Progenitor cell of endocrine pancreas (in vitro differentiated cells): ENCODE data around the gene ERCC1. TPM values are rescaled to one million over a fixed set of nuclear protein-coding genes. Genes with fewer than 3 reads are reported as not detected.

Experiments used
- DNase-seq: peaks from one replicate; pipeline ENCODE4 v3.0.0; 2021; ENCODE audit warnings: low spot score; ENCODE audit not compliant: unreplicated experiment
- H3K27ac Mint-ChIP-seq: 2 replicates; pipeline ENCODE4 v1.8.0; 2021; ENCODE audit warnings: mild to moderate bottlenecking, moderate library complexity, mixed read lengths
- H3K27me3 Mint-ChIP-seq: 2 replicates; pipeline ENCODE4 v1.8.0; 2021; ENCODE audit warnings: mixed read lengths
- H3K36me3 Mint-ChIP-seq: 2 replicates; pipeline ENCODE4 v1.8.0; 2022; ENCODE audit warnings: mixed read lengths; ENCODE audit not compliant: insufficient read depth
- H3K4me1 Mint-ChIP-seq: 2 replicates; pipeline ENCODE4 v1.8.0; 2021; ENCODE audit warnings: low read depth, mixed read lengths
- H3K4me3 Mint-ChIP-seq: 2 replicates; pipeline ENCODE4 v1.8.0; 2021; ENCODE audit warnings: low read depth, mild to moderate bottlenecking, moderate library complexity, mixed read lengths
- H3K9me3 Mint-ChIP-seq: 2 replicates; pipeline ENCODE4 v1.8.0; 2021; ENCODE audit warnings: low read depth, mixed read lengths
- total RNA-seq: library from RNA; stranded (reverse); gene quantifications from 2 replicates; pipeline ENCODE4 v1.2.1, GENCODE V29; 2021
- TF ChIP-seq, protein P1 (sequence below): fragments of 200-600 bp; sonication (generic); IDR thresholded peaks from one replicate; pipeline ENCODE4 v1.5.0; 2021; ENCODE audit warnings: antibody characterized with exemption, mild to moderate bottlenecking; ENCODE audit not compliant: unreplicated experiment

ERCC1 gene
- total RNA-seq, 1 donor from 2014 or later, result 64.8 TPM

DNA sequence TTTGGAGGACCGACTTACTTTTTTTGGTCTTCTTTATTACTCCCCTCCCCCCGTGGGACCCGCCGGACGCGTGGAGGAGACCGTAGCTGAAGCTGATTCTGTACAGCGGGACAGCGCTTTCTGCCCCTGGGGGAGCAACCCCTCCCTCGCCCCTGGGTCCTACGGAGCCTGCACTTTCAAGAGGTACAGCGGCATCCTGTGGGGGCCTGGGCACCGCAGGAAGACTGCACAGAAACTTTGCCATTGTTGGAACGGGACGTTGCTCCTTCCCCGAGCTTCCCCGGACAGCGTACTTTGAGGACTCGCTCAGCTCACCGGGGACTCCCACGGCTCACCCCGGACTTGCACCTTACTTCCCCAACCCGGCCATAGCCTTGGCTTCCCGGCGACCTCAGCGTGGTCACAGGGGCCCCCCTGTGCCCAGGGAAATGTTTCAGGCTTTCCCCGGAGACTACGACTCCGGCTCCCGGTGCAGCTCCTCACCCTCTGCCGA, 44.5 kb upstream of the ERCC1 start:
- H3K36me3 Mint-ChIP-seq, result no peaks in the 10 kb centered on the region
- peaks cover 15% of the 10 kb centered on the region for H3K27me3 Mint-ChIP-seq
- no peak for DNase-seq
- H3K27ac Mint-ChIP-seq, result peak overlapping the region; percentile 97
- TF ChIP-seq, protein P1, sequence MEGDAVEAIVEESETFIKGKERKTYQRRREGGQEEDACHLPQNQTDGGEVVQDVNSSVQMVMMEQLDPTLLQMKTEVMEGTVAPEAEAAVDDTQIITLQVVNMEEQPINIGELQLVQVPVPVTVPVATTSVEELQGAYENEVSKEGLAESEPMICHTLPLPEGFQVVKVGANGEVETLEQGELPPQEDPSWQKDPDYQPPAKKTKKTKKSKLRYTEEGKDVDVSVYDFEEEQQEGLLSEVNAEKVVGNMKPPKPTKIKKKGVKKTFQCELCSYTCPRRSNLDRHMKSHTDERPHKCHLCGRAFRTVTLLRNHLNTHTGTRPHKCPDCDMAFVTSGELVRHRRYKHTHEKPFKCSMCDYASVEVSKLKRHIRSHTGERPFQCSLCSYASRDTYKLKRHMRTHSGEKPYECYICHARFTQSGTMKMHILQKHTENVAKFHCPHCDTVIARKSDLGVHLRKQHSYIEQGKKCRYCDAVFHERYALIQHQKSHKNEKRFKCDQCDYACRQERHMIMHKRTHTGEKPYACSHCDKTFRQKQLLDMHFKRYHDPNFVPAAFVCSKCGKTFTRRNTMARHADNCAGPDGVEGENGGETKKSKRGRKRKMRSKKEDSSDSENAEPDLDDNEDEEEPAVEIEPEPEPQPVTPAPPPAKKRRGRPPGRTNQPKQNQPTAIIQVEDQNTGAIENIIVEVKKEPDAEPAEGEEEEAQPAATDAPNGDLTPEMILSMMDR, result no peak
- peak overlapping the region; percentile 84 for H3K4me3 Mint-ChIP-seq
- no peaks in the 10 kb centered on the region for H3K9me3 Mint-ChIP-seq
- H3K4me1 Mint-ChIP-seq, result peaks cover 17% of the 10 kb centered on the region

DNA sequence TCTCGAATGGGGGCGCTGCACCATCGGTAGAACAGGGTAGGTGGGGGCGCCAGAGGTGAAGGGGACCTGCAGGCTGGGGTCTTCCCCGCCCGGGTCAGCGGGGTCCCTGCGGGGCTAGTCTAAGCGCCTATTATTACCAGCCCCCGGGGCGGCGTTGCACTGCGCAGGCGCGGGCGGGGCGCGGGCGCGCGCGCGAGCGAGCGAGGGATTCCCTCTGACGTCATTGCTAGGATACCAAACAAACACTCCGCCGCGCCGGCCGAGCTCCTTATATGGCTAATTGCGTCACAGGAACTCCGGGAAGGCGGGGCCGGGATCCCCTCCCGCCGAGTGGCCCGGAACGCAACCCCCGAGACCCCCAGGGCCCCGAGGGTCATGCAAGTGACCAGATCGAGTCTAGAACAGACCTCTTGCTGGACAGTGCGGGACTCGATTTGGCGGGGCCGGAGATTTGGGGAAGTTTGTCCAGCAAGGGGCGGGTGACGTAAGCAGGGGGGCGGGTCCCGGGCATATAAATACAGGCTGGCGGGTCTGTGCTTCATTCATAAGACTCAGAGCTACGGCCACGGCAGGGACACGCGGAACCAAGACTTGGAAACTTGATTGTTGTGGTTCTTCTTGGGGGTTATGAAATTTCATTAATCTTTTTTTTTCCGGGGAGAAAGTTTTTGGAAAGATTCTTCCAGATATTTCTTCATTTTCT, 43.9 kb upstream of the ERCC1 start, which contains the start of gene FOSB:
Gene FOSB, plus strand, starts transcription at position 541 of the 703 bp plus-strand sequence. CDS start 591 bp downstream, outside the sequence.
- no peaks in the 10 kb centered on the region for H3K36me3 Mint-ChIP-seq
- peaks cover 13% of the 10 kb centered on the region for H3K4me1 Mint-ChIP-seq
- peak; percentile 88 for DNase-seq
- no peaks in the 10 kb centered on the region for H3K9me3 Mint-ChIP-seq
- H3K27ac Mint-ChIP-seq, result peak within 1 kb of the TSS; percentile 97
- peaks cover 11% of the 10 kb centered on the region for H3K27me3 Mint-ChIP-seq
- TF ChIP-seq, protein P1, result peak; percentile 32
- H3K4me3 Mint-ChIP-seq, result peak within 1 kb of the TSS; percentile 84

DNA sequence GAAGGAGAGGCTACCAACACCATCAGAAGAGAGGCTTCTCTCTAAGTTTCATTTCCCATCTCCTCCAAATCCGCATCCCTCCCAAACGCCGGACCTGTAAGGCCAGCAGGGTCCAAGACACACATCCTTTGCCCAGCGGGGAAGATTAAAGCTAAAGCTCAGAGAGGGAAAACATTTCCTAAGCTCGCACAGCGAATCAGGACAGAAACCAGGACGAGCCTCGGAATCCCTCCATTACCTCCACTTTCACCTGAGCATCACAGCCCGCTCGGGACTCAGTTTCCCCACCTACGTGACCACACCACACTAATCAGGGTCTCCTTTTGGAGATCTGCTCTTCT, 43.4 kb upstream of the ERCC1 start:
- H3K9me3 Mint-ChIP-seq, result no peaks in the 10 kb centered on the region
- TF ChIP-seq, protein P1, result no peak
- H3K36me3 Mint-ChIP-seq, result no peaks in the 10 kb centered on the region
- peak overlapping the region; percentile 73 for H3K27ac Mint-ChIP-seq
- peaks cover 11% of the 10 kb centered on the region for H3K4me1 Mint-ChIP-seq
- peak overlapping the region; percentile 84 for H3K4me3 Mint-ChIP-seq
- no peak for DNase-seq
- peaks cover 6% of the 10 kb centered on the region for H3K27me3 Mint-ChIP-seq

DNA sequence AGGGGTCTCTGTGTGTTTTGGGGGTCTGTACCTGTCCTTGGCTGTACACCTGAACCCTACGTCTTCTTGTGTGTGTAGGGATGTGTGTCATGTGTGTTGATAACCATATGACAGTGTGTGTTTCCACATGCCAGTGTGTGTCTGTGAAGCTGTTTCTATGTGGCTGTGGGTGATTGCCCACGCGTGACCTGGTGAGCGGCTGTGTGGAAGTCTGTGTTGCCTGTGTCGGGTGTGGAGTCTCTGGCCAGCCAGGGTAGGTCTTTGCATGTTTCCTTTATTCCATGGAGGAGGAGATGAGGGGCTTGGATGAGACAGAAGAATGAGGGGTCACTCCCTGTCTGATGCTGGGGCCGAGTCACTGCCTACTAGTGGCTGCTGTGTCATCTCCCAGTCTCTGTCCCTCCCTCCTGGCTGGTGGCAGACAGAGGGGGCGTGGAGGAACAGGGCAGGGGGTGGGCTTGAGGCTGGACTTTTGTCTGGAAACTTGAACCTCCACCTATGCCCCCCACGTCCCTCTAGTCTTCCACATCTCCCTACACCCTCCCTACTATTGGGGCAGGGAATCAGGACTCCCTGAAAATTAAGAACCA, 41.2 kb upstream of the ERCC1 start:
- Mint-ChIP-seq H3K27me3 (no peaks in the 10 kb centered on the region), H3K27ac (no peak overlapping the region), H3K4me3 (no peak overlapping the region), H3K36me3 (no peaks in the 10 kb centered on the region), H3K4me1 (peaks cover 11% of the 10 kb centered on the region), H3K9me3 (no peaks in the 10 kb centered on the region)
- TF ChIP-seq, protein P1, result no peak
- no peak for DNase-seq

DNA sequence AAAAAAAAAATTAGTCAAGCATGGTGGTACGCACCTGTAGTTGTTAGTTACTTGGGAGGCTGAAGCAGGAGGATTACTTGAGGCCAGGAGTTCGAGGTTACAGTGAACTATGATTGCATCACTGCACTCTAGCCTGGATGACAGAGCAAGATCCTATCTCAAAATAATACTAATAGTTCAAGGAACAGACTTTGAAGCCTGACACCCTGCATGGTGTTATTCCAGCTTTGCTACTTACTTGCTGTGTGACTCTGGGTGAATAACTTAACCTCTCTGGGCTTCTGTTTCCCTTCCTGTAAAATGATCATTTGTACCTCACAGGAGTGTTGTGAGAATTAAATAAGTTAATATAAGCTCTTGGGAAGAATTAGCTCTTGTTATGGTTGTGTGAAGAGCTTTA, 40.6 kb upstream of the ERCC1 start:
- DNase-seq, result no peak
- H3K9me3 Mint-ChIP-seq, result no peaks in the 10 kb centered on the region
- no peak overlapping the region for H3K4me3 Mint-ChIP-seq
- H3K27me3 Mint-ChIP-seq, result no peaks in the 10 kb centered on the region
- peaks cover 8% of the 10 kb centered on the region for H3K4me1 Mint-ChIP-seq
- H3K27ac Mint-ChIP-seq, result no peak overlapping the region
- no peaks in the 10 kb centered on the region for H3K36me3 Mint-ChIP-seq
- TF ChIP-seq, protein P1, result no peak
